Skeletal muscle cell (primary cell): ENCODE data around the gene TATDN2.

ENCODE experiments used
- DNase-seq: peaks from one replicate; pipeline ENCODE4 v3.0.0-alpha.2; 2010; ENCODE audit warnings: low read depth
- H3K4me3 ChIP-seq: 2 replicates; pipeline ENCODE4 v1.5.1; 2011; ENCODE audit warnings: low read depth, mild to moderate bottlenecking, control low read depth, low read length, moderate library complexity

The TATDN2 gene

GRCh38 chr3:10309736-10310135, 61.5 kb downstream of the TATDN2 start:
- no peak overlapping the region for H3K4me3 ChIP-seq

DNA sequence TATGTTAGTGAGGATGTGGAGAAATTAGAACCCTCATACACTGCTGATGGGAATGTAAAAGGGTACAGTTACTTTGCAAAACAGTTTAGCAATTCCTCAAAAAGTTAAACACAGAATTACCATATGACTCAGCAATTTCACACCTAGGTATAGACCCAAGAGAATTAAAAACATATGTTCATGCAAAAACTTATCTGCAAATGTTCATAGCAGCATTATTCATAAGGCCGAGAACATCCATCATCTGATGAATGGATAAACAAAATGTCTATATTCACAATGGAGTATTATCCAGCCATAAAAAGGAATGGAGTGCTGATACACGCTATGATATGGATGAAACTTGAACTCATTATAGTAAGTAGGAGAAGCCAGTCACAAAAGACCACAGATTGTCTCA, 62.3 kb downstream of the TATDN2 start:
- H3K4me3 ChIP-seq, result no peak overlapping the region
- no peak for DNase-seq

More at GRCh38 chr3:10309736-10310135, 61.5 kb downstream of the TATDN2 start:
- DNase-seq, result no peak

DNA sequence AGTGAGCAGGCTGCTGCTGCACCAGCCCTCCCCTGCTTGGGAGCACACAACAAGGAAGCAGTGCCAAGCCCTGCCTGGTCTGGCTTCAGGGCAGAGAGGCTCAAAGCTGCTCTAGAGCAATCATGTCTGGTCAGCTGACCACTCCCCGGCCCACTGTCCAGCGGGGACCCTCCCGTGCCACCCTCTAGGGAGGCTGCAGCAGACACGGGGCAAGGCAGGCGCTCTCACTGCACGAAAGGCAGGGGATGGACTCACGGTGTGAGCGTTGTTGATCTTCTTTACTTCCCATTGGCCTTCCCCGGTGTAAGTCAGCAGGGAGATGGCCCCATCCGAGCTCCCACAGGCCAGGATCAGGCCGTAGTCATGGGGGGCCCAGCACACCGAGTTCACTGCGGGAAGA, 63.5 kb downstream of the TATDN2 start:
- H3K4me3 ChIP-seq, result no peak overlapping the region
- no peak for DNase-seq

DNA sequence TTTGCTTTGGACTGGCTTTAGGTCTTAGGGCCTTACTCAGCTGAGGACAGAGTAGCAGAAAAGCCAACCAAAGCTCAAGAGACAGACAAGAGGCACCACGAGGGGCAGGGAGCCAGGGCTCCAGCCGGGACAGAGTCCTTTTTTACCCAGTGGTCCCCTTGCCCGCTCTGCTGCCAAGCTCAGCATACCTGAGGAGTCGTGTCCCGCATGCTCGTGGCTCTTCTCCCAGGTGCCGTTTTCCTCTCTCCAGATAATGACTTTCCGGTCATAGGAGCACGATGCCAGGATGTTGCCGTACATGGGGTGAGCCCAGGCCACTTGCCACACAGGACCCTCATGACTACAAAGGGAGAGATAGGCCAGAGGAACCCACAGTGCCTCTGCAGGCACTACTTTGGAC, 64.1 kb downstream of the TATDN2 start:
- no peak overlapping the region for H3K4me3 ChIP-seq
- no peak for DNase-seq

- H3K4me3 ChIP-seq, result no peak overlapping the region
- no peak for DNase-seq
These were observed 64.6 kb downstream of the TATDN2 start for GRCh38 chr3:10312861-10313260.

DNA sequence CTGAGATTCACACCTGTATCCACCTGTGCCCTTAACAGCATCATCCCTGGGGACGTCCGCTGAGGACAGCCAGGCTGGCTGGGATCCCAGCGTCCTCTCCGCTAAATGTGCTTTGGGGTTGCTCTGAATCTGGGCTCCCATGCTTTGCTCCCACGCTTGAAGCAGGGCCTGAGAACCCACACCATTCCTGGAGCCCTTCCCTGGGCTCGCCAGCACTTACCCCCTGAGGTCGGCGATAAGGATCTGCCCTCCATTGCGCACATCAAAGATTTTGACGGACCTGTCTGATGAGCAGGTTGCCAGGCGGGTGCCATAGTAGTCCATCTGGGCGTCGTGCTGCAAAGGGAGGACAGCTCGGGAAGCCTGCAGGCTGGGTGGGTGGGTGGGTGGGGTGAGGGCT, 66.8 kb downstream of the TATDN2 start:
- no peak for DNase-seq

DNA sequence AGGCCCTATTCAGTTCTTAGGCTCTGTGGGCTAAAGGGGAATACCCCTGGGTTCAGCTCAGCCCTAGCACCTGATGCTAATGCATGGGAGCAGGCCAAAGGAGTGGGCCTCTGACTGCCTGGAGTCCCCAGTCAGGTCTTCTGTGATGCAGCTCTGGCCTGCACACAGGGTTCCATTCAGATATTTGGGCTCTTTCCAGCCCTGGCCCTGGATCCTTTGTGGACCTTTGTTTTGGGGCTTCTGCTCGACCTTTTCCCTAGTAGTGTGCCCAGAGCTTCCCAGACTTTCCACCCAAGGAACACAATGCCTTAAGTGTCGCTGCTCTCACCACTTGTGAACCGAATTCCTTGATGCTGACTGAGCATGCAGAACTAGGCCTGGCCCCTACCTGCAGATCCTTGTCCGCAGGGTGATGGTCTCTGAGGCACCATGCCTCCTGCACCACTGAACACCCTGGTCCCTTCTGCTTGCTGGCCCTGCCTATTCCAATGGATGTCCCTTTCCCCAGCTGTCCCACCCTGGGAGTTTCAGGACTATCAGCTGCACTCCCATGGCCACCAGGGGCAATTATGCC, 67.6 kb downstream of the TATDN2 start:
- no peak for DNase-seq
- no peak overlapping the region for H3K4me3 ChIP-seq

More for the DNA sequence above, 66.8 kb downstream of the TATDN2 start:
- H3K4me3 ChIP-seq, result no peak overlapping the region

DNA sequence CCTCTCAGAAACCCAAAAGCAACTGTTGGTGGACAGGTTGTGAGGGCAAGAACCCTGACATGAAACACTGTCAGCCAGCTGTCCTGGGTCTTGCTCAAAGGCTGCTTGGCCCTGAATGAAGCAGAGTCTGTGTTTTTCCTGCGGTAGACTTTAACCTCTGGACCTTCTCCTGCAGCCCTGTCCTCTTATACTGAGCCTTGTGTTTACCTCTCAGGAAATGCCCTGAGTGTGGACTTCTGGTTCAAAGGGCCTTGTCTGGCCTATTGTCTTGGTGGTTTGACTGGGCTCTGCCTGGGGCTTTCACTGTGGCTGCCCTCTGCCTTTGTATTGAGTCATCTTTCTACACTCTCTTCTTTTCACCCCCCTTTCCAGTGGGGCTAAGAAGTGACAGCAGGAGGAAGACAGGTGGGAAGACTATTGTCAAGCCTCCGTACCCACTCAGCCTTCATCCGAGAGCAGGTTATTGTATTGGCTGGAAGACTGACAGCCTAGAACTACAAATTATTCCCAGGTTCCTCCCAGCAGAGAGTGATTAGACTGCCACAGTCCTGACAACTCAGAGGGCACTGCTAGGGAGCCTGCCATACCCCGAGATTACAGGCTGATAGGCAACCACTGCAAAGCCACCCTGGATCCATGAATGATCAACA, 69.2 kb downstream of the TATDN2 start:
- DNase-seq, result no peak
- no peak overlapping the region for H3K4me3 ChIP-seq

GRCh38 chr3:10317961-10318350, 69.7 kb downstream of the TATDN2 start:
- no peak for DNase-seq
- H3K4me3 ChIP-seq, result no peak overlapping the region

DNA sequence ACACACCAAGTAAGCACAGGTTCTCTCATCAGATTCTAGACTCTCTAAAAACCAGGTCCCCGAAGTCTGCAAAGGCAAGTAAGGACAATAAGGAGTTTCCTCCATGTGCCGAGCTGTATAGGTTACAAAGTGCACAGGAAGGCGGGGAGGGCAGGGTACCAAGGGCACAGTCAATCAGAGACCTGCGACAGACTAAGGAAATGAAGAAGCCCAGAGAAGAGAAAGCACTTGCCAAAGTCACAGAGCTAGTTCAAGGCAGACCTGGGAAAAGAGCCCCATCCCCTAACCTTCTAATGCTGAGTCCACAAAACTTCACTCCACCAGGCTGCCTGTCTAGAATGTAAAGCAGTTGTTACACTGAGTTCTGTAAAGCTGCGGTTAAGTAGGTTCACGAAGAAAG, 71.0 kb downstream of the TATDN2 start:
- peak overlapping the region; percentile 99 for H3K4me3 ChIP-seq
- DNase-seq, result no peak

DNA sequence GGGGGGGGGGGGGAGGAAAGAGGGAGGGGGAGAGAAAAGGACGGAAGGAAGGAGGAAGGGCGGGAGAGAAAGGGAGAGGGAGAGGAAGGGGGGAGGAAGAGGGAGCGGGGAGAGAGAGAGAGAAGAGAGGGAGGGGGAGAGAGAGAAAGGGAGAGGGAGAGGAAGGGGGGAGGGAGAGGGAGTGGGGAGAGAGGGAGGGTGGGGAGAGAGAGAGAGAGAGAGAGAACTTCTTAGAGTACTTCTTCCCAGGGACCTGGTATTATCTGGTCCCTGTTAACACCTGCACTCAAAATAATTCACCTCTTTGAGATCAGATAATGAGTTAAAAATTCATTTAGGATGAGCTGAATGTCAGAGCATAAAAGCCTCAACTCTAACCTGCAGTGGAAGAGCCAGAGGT, 71.5 kb downstream of the TATDN2 start:
- no peak for DNase-seq
- H3K4me3 ChIP-seq, result peak overlapping the region; percentile 99

DNA sequence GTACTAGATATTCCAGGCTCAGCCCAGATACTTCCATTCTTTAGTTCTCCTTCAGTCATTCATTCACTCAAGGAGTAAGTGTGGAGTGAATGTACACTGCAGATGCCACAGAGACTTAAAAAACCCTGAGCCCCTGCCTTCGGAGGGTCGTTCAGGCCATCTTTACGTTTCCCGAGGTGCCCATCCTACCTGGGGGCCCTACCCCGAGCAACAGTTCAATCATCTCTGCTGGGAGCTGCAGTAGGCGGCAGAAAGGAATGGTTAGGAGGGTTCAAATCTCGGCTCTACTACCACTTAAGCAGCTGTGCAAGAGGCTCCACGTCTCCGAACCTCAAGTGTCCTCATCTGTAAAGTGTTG, 72.0 kb downstream of the TATDN2 start:
- H3K4me3 ChIP-seq, result peak overlapping the region; percentile 99
- DNase-seq, result no peak

GRCh38 chr3:10321630-10322351, 73.5 kb downstream of the TATDN2 start:
- no peak overlapping the region for H3K4me3 ChIP-seq
- DNase-seq, result no peak

DNA sequence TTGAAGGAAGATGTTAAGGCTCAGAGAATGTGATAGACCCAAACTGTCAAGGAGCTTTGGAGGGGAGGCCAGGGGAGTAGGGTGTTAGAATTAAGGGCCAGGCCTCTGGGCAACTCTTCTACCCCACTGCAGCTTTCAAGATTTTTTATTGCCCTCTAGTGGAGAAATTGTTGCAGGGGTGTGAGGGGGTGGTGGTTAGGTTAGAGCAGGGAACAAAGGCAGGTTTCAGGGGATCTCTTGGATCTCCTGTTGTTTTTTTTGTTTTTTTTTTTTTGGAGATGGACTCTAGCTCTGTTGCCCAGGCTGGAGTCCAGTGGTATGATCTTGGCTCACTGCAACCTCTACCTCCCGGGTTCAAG, 74.1 kb downstream of the TATDN2 start:
- H3K4me3 ChIP-seq, result no peak overlapping the region
- no peak for DNase-seq

GRCh38 chr3:10327592-10327991, 79.3 kb downstream of the TATDN2 start:
- DNase-seq, result no peak
- H3K4me3 ChIP-seq, result no peak overlapping the region

DNA sequence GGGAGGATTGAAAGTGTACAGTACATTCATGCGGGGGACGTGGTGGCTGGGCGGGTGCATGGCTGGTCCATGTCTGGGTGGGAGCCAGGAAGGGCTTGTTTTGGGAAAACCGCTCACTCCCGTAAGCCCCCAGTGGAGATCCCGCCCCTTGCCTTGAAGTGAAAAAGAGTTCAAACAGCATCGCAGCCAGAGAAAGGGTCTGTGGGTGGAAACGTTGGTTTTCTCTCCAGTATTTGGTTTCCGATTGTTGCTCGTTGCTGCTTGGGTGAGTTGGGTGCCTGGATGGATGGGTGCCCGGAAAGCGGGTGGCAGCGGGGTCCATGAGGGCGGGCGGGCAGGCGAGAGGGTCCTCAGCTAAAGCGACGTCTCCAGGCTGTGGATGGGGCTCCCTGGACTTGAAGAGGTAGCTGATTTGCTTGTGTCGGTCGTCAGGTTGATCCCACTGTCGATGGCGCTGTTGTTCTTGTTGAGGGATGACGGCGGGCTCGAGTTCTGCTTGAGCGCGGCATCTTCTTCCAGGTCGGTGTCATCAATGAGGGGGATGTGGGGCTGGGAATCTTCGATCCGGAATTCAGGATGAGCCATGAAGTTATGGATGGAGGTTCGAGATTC, 80.3 kb downstream of the TATDN2 start:
- no peak overlapping the region for H3K4me3 ChIP-seq
- no peak for DNase-seq

GRCh38 chr3:10329495-10330015, 81.3 kb downstream of the TATDN2 start:
- no peak for DNase-seq
- no peak overlapping the region for H3K4me3 ChIP-seq

DNA sequence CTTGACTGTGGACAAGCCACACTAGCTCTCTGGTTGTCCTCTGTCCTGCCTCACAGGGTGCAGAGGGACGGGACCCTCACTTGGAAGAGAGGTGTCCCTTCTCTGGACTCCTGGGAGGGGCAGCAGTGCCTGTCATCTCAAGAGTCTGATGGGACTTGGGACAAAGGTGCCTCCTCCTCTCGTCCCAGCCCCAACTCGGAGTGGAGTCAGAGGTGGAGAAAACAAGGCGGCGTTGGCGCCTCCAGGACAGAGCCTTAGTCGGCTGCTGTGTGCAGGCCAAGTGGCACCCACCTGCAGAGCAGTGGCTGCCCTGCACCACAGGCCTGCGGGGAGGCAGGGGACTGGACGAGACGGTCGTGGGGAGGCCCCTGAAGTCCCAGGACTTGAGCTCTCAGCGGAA, 82.1 kb downstream of the TATDN2 start:
- no peak for DNase-seq
- H3K4me3 ChIP-seq, result no peak overlapping the region
